ENCODE data around the gene PCSK6. TPM values are rescaled to one million over a fixed set of nuclear protein-coding genes. Genes with fewer than 3 reads are reported as not detected.
A peak's percentile ranks its signal among the peaks of the same experiment; 100 is the strongest.

The PCSK6 gene
- total RNA-seq, 1 experiment from 2014 or later = 10.6 TPM

- BruUV-seq (replicated peaks) = no TSS peak
- H3K9me3 ChIP-seq (ENCODE audit: control insufficient read depth, insufficient read depth, low read depth, low read length) = no peaks in the 10 kb centered on the region
- POLR2A ChIA-PET = no interaction called here
- peak; percentile 92 for ATAC-seq
- in situ Hi-C loops (cut with HindIII; ENCODE audit: low pct_unique_long_range_greater_than_20kb, low sequenced_read_pairs) (no loop called here), intact Hi-C loops (cut with micrococcal nuclease; ENCODE audit: unreplicated experiment) (loop anchor here (5.0 kb wide), 2 partner anchors 197 to 282 kb away; no protein-coding TSS in a partner anchor)
- CTCF ChIA-PET = interaction anchor here (0.6 kb wide), 1 partner anchor 954 kb away, joined by 5 read pairs; no protein-coding TSS in a partner anchor
- peaks cover 25% of the 10 kb centered on the region for H3K36me3 ChIP-seq (ENCODE audit: control insufficient read depth, insufficient read depth, low read length)
- TF ChIP-seq TCF7L2 (IDR thresholded peaks at IDR 0.05; ENCODE audit: low read depth, low read length) = peak; percentile 63; the same call in 1 of the 2 replicates
- TF ChIP-seq SIN3A (IDR thresholded peaks at IDR 0.05; ENCODE audit: borderline replicate concordance, insufficient read depth, low read depth, low read length) = peak; percentile 98; the same call in 1 of the 2 replicates
- TF ChIP-seq, protein P1, sequence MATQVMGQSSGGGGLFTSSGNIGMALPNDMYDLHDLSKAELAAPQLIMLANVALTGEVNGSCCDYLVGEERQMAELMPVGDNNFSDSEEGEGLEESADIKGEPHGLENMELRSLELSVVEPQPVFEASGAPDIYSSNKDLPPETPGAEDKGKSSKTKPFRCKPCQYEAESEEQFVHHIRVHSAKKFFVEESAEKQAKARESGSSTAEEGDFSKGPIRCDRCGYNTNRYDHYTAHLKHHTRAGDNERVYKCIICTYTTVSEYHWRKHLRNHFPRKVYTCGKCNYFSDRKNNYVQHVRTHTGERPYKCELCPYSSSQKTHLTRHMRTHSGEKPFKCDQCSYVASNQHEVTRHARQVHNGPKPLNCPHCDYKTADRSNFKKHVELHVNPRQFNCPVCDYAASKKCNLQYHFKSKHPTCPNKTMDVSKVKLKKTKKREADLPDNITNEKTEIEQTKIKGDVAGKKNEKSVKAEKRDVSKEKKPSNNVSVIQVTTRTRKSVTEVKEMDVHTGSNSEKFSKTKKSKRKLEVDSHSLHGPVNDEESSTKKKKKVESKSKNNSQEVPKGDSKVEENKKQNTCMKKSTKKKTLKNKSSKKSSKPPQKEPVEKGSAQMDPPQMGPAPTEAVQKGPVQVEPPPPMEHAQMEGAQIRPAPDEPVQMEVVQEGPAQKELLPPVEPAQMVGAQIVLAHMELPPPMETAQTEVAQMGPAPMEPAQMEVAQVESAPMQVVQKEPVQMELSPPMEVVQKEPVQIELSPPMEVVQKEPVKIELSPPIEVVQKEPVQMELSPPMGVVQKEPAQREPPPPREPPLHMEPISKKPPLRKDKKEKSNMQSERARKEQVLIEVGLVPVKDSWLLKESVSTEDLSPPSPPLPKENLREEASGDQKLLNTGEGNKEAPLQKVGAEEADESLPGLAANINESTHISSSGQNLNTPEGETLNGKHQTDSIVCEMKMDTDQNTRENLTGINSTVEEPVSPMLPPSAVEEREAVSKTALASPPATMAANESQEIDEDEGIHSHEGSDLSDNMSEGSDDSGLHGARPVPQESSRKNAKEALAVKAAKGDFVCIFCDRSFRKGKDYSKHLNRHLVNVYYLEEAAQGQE (IDR thresholded peaks at IDR 0.05; ENCODE audit: insufficient read depth in 1 of 2, low read depth in 2 of 2, low read length in 1 of 2) = no peak
- peak; percentile 88 for TF ChIP-seq POLR2AphosphoS5 (IDR thresholded peaks at IDR 0.05; ENCODE audit: low read depth, low read length)
- peak within 1 kb of the TSS; percentile 97 for H3K27ac ChIP-seq (ENCODE audit: low read length)
- peak within 1 kb of the TSS; percentile 89 to 90 for H3K4me3 ChIP-seq (ENCODE audit: low read depth in 2 of 2, low read length in 2 of 2)
- no peaks in the 10 kb centered on the region for H3K27me3 ChIP-seq (ENCODE audit: control insufficient read depth, insufficient read depth, low read length)
- peaks cover 25% of the 10 kb centered on the region for H3K4me1 ChIP-seq (ENCODE audit: control insufficient read depth, insufficient read depth, low read length)
- DNase-seq (ENCODE audit: low read depth, low spot score) = no peak
Observed at GRCh38 chr15:101294731-101295606, 194.5 kb downstream of the PCSK6 start, which contains the start of gene SNRPA1. TSS of gene SNRPA1 (minus strand) at chr15:101295248. CDS start at chr15:101295178, 70 bp downstream.

GRCh38 chr15:101293122-101293521, 196.4 kb downstream of the PCSK6 start:
- ChIA-PET CTCF (interaction anchor here (0.5 kb wide), 1 partner anchor 362 kb away, joined by 5 read pairs; no protein-coding TSS in a partner anchor), POLR2A (interaction anchor here (0.6 kb wide), 1 partner anchor 8 kb away, joined by 3 read pairs; no protein-coding TSS in a partner anchor)
- intact Hi-C loops (cut with micrococcal nuclease; ENCODE audit: unreplicated experiment) = no loop called here
- no peaks in the 10 kb centered on the region for H3K9me3 ChIP-seq (ENCODE audit: control insufficient read depth, insufficient read depth, low read depth, low read length)
- in situ Hi-C loops (cut with HindIII; ENCODE audit: low pct_unique_long_range_greater_than_20kb, low sequenced_read_pairs) = no loop called here
- H3K27ac ChIP-seq (ENCODE audit: low read length) = peak overlapping the region; percentile 97
- H3K4me1 ChIP-seq (ENCODE audit: control insufficient read depth, insufficient read depth, low read length) = peaks cover 23% of the 10 kb centered on the region
- no peaks in the 10 kb centered on the region for H3K27me3 ChIP-seq (ENCODE audit: control insufficient read depth, insufficient read depth, low read length)
- no peak for DNase-seq (ENCODE audit: low read depth, low spot score)
- H3K4me3 ChIP-seq (ENCODE audit: low read depth in 2 of 2, low read length in 2 of 2) = peak overlapping the region; percentile 89 to 90
- ATAC-seq = no peak
- TSS peak; percentile 61 for BruUV-seq (replicated peaks)
- TF ChIP-seq, protein P1 (IDR thresholded peaks at IDR 0.05; ENCODE audit: insufficient read depth in 1 of 2, low read depth in 2 of 2, low read length in 1 of 2) = no peak
- no peak for TF ChIP-seq TCF7L2 (IDR thresholded peaks at IDR 0.05; ENCODE audit: low read depth, low read length)
- TF ChIP-seq, protein P2, sequence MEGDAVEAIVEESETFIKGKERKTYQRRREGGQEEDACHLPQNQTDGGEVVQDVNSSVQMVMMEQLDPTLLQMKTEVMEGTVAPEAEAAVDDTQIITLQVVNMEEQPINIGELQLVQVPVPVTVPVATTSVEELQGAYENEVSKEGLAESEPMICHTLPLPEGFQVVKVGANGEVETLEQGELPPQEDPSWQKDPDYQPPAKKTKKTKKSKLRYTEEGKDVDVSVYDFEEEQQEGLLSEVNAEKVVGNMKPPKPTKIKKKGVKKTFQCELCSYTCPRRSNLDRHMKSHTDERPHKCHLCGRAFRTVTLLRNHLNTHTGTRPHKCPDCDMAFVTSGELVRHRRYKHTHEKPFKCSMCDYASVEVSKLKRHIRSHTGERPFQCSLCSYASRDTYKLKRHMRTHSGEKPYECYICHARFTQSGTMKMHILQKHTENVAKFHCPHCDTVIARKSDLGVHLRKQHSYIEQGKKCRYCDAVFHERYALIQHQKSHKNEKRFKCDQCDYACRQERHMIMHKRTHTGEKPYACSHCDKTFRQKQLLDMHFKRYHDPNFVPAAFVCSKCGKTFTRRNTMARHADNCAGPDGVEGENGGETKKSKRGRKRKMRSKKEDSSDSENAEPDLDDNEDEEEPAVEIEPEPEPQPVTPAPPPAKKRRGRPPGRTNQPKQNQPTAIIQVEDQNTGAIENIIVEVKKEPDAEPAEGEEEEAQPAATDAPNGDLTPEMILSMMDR (IDR thresholded peaks at IDR 0.05) = no peak
- TF ChIP-seq SIN3A (IDR thresholded peaks at IDR 0.05; ENCODE audit: borderline replicate concordance, insufficient read depth, low read depth, low read length) = no peak
- no peak for TF ChIP-seq POLR2AphosphoS5 (IDR thresholded peaks at IDR 0.05; ENCODE audit: low read depth, low read length)
- peaks cover 30% of the 10 kb centered on the region for H3K36me3 ChIP-seq (ENCODE audit: control insufficient read depth, insufficient read depth, low read length)

All from Panc1 (cell line).